HG02623 (cell line): ENCODE results near the gene CYP27C1.

Experiments used
- ATAC-seq: cut with Tn5 transposase; IDR thresholded peaks from one replicate; pipeline ENCODE4 v1.9.1; 2021; ENCODE audit warnings: moderate library complexity; ENCODE audit not compliant: unreplicated experiment

The CYP27C1 gene

DNA sequence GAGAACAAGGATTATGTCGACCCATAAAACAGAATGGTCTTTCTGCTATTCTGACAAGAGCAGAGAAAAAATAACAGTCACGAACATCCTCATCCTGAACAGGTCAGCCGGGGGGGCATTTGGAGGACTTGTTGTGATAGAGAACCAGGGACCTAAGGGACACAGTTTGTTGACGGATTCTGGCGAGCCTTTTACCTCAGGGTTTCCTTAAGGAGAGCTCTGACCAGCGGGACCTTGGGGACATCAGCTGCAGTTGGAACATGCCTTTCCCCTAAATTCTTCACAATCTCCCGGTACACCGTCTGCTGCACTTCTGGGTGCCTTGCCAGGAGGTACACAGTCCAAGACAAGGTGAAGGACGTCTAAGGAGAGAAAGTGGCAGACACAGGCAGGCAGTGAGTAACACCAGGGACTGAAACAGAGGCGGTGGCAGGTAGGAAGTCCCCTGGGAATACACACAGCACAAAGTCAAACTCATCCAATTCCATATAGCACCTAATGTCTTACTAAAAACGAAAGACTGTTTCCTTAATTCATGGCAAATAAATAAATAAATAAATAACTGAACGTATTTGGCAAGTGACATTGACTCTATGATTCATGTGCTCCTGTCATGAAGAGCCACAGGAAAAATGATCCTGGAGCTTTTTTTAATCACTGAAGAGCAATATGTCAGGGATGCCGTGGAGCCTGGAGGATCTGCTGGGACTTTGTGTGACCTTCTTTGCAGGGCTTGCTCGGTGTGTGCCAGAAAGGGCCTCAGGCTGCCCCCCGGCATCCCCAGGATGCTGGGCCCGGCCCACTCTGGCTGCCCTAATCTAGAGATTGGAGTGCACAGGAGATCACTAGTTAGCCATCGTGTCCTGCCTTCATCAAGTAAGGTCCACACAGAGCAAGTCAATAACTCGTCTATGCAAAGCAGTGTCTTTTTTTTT lies 24.7 kb downstream of the CYP27C1 start:
- ATAC-seq = no peak

GRCh38 chr2:127194447-127194846 lies 25.7 kb downstream of the CYP27C1 start:
- ATAC-seq = no peak

- ATAC-seq = no peak
Measured at GRCh38 chr2:127193967-127194280, 26.2 kb downstream of the CYP27C1 start.

DNA sequence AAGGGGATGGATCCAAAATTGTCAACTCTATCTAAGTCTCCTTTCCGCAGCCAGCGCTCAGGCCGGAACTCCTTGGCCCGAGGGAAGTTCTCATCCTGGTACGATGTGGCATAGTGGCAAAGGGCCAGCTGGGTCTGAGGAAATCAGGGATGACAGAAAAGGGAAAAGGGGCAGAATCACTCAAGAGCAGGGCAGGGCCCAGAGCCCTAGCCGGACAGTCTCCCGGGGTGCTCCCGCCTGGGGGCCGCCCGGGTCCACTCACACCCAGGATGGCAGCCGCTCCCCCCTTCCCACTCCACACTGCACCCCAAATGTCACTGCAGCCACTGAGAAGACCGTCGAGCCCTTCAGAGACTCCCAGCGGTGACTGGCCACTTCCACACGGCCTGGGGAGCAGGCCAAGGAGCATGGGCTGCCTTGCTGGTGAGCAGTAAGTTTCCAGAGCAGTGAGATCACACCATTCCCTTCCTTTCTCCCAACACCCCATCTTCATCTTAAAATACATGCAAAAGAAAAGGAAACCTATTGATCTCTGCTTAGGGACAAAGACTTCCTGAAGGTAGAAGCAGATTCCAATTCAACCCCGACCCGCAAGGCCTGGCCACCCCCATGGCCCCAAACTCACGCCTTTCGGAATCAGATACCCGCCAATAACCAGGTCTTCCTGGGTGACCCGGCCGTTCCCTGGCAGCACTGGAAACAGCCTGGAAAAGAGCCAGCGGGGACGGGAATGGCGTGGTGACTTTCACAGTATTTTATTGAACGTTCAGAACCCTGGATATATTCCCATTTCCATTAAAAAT lies 26.7 kb downstream of the CYP27C1 start:
- ATAC-seq = no peak

DNA sequence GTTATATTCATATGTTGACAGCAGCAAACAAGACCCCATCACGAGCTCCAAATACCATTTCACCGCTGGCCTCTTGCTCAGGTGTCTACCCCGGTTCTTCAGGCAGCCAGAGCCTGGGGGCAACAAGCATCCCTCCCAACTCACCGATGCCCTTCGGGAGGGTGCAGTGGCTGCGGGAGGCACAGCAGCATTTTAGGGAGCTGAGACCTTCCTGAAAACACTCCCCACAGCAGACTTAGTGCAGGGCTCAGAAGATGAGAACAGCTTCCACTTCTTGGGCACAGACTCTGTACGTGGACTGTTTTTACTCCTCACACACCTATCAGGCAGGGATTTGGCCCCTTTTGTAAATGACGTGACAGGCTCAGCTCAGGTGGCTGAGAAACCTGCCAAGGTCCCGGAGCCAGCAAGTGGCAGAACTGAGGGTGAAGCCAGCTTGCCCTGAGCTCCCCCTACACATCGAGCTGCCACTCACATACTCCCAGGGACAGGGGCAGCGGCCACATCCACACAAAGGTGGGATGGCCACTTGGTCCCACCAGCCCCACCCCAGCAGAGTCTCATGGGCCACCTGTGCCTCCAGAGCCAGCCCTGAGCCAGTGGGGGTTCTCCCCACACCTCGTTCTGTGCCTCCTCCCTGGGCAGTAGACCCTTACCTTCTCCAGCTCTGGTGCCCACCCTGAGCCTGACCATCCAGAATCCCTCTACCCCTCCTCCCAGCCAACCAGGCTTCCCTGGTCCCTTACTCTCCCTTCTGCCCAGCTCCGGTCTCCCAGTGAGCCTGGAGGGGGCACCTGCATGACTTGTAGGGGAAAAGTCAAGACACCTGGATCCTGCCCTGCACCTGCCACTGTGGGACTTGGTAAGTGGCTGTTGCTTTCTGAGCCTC lies 28.5 kb downstream of the CYP27C1 start:
- no peak for ATAC-seq

DNA sequence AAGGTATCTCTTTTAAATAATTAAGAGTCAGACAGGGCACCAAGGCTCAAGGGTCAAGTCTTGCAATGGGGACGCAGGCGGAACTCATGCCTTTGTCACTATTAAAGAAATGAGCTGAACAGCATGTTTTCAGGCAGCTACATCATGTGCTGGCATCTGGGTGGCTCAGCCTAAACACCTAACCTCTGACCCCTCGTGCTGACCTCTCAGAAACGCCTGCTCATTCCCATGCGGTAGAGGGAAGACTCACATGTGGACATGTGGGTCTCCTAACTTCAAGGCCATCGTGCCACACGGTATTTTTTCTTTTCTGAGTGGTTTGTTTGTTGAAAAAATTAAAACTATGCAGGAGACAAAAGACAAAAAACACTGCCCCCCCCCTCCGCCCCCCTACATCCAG lies 31.3 kb downstream of the CYP27C1 start:
- no peak for ATAC-seq

DNA sequence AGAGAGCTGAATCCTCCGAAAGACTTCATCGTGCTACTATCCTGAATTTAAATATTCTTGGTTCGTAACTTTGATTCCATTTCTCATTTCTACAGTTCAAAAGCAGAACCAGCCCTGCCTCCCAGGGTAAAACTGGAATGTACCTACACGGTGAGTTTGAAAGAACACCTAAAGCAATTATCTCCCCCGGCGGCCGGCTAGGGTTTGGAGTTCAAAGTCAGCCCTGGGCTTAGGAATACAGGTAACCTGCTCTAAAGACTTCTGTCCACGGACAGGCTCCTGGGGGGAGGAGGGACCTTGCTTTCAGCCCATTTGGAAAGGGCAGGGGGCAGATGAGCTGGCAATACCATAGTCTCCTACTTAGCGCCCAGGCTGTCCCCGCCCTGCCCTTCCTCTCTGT lies 32.3 kb downstream of the CYP27C1 start:
- no peak for ATAC-seq

DNA sequence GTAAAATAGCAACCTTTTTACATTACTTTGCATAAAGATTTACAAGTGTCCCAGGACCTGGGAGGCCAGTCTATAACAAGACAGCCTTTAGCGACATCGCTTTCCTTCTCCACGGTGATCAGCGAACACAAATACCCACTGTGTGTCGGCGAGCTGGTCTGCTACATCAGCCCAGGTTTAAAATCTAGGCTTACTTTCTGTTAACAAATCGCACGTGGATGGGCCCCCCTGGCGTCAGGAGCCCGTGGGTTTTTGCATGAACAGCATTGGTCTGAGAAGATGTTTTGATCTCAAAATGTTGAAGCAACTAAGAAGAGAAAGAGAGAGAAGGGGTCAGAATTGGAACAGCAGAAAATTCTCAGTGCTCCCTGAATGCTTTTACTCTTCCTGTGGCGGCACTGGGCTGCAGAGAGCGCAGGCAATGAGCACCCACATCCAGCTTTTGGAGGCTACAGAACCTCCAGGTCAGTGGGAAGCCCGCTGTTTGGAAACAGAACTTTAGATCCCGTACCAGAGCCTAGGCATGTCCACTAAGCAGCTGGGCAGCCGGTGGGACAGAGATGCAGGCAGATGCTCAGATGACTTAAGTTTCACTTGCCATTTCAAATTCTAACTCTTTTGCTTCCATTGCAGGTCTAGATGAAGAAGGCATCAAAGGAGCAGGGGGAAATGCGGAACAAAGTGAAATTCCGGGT lies 32.9 kb downstream of the CYP27C1 start:
- ATAC-seq = no peak

- no peak for ATAC-seq
Measured at GRCh38 chr2:127185705-127186104, 34.4 kb downstream of the CYP27C1 start.

DNA sequence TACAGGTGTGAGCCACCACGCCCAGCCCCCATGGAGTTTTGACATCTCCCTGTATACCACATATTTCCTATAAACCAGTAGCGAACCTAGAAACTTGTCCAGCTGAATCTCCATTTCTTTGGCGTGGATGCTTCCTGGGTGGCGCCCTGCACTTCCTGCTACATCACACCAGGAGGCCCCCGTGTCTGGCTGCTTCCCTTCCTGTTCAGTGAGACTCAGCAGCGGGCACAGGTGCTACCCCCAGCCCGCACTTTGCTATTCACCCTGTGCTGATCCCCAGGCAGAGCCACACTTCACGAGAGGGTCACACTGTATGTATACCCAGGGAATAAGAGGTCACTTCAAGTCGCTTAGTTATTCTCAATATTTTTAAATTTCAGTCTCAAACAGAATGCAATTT lies 35.0 kb downstream of the CYP27C1 start:
- no peak for ATAC-seq

DNA sequence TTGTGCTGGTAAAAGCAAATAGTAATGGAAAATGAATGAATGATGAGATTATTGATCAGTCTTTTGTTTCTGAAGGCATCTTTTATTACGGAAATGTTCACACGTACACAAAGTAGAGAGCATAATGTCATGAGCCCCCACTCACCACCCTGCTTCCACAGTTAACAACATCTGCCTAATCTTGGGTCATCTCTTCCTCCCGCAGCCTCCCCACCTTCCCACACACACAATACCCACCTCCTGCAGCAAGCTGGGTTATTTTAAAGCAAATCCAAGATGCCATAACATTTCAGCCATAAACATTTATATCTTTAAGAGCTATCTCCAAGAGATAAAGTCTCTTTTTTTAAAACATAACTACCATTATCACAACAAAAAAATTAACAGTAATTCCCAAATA lies 36.3 kb downstream of the CYP27C1 start:
- ATAC-seq = no peak

- no peak for ATAC-seq
Measured at GRCh38 chr2:127182626-127183458, 37.3 kb downstream of the CYP27C1 start.

DNA sequence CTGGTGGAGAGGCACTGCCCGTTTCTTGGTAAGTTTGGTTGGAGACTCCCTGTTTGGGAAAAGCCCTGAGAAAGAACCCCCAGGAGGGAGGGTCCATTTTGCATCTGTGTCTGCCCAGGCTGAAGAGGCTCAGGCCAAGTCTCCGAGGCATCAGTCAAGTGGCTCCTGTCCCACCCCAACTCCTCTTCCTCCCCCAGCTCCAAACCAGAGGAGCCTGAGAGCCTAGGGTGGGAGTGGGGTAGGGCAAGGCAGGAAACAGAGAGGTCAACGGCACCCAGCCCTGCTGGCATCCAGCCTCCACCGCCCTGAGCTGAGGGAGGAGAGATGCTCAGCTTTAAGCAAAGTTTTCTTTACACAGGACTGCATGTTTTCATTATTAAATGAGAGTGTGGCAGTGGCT lies 38.2 kb downstream of the CYP27C1 start:
- no peak for ATAC-seq

- ATAC-seq = no peak
Measured at GRCh38 chr2:127179766-127180165, 40.3 kb downstream of the CYP27C1 start.

DNA sequence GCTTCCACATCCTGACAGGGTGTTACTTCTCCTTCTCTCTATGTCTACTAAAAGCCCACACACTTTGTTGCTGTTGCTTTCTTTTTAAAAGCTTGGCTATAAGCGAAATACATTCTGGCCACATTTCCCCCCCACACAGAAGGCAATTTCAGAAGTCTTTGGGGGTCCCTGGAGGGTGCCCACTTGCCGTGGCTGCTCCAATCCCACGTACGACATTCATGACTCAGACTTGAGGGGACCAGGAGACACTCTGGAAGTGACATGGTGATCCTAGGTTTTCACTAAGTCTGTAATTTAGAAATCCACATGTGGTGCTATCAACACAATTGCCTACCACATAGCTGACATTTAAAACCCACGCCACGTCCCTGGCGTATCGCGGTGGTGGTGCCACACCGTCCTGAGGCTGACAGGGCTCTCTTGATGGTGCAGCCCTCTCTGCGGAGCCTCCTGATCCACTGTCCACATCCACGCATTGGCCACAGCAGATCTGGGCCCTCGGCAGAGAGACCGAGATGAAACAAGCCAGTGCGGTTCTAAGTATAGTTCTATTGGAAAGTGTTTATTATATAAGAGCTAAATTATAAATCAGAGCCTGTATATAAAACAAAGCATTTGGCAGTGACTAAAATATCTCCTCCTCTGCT lies 42.4 kb downstream of the CYP27C1 start:
- no peak for ATAC-seq

GRCh38 chr2:127176371-127177311 lies 43.5 kb downstream of the CYP27C1 start:
- ATAC-seq = no peak

DNA sequence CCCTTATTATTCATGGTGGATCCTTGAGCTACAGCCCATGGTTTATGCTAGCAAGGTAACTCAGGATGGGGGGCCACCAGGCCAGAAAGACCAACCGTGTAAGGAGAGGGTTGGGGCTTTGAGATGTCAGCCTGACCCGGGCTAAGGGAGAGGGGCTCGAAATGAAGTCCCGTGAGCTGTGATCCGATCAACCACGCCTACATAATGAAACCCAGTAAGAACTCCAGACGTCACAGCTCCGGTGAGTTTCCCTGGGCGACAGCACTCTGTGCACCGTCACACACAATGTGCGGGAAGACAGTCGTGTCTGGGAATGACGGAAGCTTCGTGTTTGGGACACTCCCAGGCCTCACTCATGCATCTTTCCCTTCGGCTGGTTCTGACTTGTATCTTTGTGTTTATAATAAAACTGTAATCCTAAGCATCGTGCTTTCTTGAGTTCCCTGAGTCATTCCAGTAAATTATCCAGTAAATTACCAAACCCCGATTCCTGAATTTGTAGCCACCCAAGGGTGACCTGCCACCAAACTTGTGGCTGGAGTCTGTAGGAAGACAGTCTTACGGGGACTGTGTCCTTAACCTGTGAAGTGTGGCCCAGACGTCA lies 44.2 kb downstream of the CYP27C1 start:
- no peak for ATAC-seq
